Measurements from ENCODE around the gene GNL2.
"Not testable (repeated sequence)": the region's sequence is repeated elsewhere in the genome, so short reads cannot be mapped to it uniquely, and the experiment has no call there.

The GNL2 gene

DNA sequence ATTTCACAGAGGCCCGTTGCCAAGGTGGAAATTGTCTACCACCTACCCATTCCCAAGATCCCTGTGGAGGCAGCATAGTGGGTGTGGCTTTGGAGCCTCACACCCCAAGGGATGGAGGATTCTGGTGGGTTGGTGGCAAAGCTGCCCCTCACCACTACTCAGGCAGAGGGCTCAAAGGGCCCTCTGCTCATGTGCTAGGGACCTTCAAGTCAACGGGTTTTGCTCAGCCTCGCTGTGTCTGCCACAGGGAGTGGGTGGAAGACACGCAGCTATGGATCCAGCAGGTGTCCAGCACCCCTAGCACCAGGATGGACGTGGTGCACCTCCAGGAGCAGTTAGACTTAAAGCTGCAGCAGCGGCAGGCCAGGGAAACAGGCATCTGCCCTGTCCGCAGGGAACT lies 36.7 kb downstream of the GNL2 start:
- no peak for DNase-seq

DNA sequence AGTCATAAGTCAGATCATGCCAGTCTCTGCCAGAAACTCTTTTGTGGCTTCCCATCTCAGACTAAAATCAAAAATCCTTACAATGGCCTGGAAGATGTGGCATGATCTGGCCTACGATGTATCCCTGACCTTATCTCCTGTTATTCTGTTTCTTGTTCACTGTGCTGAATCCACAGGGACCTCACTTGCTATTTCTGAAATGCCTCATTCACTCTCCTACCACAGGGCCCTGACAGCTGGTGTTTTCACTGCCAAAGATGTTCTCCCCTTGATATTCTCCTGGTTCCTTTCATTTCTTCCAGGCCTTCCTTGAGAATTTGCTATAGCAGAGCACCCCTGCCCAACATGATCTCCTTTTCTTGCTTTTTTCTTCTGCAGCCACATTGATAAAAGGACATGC lies 37.3 kb downstream of the GNL2 start:
- no peak for DNase-seq

DNA sequence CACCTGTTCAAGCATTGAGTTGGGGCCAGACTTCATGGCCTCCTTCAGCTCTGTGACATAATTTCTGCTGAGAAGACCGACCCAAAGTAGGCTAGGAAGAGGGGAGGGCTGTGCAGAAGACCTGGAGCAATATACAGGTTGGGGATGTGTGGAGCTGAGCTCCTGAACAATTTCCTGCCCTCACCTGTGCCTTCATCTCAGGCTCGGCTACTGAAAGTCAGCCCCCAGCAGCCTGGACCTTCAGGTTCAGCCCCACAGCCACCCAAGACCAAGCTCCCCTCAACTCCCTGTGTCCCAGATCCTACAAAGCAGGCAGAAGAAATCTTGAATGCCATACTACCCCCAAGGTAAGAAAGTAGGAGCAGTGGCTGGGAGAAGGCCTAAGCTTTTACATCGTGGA lies 38.3 kb downstream of the GNL2 start:
- no peak for DNase-seq

DNA sequence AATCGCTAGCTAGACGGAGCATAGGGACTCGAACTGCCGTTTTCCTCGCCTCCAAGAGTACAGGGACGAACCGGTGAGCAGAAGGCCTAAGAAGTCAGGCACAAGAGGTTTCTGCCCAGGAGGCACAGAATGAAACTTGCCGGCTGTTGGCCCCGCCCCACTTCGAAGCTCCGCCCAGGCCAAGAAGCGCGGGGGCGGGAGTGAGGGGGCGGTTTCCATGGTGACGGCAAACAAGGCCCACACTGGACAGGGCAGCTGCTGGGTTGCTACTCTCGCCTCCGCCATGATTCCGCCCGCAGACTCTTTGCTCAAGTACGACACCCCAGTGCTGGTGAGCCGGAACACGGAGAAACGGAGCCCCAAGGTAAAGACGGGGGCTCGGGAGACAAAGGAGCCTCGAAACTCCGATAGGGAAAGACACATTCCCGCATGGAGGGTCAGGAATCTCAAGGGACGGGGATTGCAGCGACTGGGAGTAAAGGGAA lies 39.0 kb downstream of the GNL2 start, which contains the start of gene DNALI1:
DNALI1 (plus strand) TSS at position 229 of the 485 bp plus-strand sequence; CDS start at position 284, 55 bp downstream.
- DNase-seq, result peak; percentile 11

DNA sequence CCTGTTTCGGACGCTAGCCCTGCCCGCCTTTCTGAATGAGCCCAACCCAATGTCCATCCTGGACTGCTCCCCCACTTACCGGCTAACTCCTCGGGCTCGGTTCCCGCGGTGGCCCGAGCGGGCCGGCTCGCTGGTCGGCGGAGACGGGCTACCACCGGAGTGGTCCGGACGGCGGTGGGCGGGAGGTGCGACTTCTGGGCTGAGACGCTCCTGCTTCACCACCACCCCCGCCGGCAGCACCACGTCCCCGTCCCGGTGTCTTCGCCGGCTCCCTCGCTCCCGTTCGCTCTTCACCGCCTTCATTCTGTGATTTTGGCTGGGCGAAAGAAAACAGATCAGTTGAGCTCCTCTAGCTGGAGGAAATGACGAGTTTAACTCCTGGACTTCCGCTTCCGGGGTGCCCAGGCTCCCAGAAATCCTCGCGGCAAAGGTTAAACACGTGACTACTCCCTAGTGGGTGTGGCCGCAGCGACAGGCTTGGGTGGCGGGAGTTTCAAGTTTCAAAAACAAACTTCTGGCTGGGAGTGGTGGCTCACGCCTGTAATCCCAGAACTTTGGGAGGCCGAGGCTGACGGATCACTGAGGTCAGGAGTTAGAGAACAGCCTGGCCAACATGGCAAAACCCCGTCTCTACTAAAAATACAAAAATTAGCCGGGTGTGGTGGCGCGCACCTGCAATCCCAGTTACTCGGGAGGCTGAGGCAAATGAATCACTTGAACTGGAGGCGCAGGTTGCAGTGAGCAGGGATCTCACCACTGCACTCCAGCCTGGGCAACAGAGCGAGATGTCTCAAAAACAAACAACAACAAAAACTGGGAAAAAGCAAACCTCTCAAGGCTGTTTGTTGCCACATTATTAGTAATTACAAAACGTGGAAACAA lies 41.6 kb downstream of the GNL2 start, which contains the start of gene SNIP1:
SNIP1 (minus strand) TSS at position 367 of the 882 bp plus-strand sequence; CDS start at position 303, 64 bp downstream.
- DNase-seq, result peak; percentile 86

DNA sequence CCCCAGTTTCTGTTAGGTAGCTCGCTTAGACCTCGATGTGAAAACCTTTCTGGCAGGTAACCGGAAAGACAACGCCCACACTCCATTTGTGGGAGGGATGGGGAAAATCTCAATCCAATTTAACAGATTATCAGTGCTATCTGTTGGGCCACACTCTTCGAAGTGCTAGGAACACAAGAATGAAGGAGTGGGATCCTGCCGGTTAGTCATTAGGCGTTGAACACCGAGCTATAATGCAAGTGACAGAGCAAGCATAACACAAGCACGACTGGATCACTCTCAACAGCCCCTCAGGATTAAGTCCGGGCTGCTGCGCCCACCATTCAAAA lies 42.2 kb downstream of the GNL2 start:
- no peak for DNase-seq

DNA sequence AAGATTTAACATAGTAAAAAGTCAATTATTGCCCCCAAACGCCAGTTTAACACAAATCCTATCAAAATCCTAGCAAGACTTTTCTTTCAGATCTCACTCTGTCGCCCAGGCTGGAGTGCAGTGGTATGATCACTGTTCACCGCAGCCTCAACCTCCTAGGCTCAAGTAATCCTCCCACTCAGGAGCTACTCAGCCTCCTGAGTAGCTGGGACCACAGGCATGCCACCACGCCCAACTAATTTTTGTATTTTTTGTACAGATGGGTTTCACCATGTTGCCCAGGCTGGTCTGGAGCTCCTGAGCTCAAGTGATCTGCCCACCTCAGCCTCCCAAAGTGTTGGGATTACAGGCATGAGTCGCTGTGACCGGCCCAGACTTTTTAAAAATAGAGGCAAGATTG lies 46.4 kb downstream of the GNL2 start:
- DNase-seq, result no peak

DNA sequence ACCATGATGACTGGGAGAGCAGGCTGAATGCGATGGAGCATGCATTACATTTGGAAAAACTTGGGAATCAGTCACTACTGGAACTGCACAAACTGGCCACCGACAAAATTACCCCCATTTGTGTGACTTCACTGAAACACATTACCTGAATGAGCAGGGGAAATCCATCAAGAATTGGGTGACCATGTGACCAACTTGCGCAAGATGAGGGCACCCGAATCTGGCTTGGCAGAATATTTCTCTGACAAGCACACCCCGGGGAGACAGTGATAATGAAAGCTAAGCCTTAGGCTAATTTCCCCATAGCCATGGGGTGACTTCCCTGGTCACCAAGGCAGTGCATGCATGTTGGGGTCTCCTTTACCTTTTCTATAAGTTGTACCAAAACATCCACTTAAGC lies 50.7 kb downstream of the GNL2 start:
- no peak for DNase-seq

DNA sequence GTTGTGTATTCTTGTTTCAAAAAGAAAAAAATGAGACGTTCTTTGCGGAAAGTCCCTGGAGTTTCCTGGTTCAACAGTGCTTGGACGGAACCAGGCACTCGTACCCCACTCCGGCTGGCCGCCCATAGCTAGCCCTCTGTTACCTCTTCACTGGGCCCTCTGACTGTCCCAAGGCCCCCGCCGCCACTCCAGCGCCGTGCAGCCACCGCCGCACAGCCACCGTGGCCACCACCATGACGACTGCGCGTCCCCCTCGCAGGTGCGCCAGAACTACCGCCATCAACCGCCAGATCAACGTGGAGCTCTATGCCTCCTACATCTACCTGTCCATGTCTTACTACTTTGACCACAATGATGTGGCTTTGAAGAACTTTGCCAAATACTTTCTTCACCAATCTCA lies 51.2 kb downstream of the GNL2 start:
- DNase-seq, result no peak

DNA sequence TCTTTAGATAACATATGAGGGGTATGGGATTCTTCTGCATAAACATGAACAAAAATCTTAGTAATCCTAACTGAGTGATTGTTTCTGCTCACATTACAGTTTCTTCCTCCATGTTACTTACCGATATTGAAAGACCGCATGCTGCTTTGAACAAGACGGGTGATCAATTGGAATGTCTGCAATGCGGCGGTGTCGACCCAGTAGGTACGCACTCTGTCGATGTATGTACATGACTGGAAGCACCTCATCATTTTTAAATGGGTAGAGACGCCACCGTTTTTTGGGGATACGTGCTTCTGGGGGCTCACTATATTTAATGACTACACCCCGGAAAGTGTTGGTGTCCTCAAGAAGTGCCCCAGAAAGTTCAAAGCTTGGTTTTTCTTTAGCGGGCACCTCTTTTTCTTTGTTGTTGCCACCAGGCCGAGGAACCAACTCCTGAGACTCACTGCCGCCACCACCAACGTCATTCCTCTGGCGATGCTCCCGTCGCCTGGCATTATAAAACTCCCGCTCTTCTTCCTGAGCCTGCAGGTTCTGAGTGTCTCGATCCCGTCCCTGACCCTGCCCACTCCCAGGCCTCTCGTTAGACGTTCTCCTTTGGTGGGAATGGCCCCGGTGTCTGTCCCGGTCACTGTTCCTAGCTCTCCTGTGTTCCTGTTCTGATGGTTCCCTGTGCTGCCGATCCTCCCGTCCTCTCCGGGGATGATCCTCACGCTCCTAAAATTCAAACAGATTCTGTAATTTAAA lies 55.5 kb downstream of the GNL2 start:
- DNase-seq, result no peak

DNA sequence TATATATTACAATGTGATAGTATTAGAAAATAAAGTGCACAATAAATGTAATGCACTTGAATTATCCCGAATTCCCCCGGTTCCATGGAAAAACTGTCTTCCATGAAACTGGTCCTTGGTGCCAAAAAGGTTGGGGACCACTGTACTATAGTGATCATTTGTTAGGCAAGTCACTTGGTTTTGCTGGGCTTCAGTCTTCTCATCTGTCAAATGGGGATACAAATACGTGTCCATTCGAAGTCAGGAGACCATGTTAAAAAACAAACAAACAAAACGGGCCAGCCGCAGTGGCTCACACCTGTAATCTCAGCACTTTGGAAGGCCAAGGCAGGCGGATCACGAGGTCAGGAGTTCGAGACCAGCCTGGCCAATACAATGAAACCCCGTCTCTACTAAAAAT lies 56.6 kb downstream of the GNL2 start:
- DNase-seq, result not testable (repeated sequence)

DNA sequence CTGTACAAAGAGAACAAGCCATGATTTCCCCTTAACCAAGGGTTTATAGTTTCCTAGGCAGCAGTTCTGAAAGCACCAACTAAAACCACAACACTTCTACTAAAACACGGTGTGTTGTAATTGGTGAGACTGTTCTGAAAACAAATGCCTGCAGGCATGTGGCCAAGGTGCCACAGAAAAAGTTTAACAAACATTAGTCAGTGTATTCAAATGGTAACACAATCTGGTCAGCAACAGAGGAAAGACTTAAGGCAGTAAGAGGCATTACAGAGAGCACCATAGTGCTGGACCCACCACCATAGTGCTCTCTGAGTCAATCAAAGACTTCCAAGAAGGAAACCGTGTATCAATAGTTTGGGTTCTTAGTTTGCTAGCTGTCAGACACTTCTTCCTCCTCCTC lies 58.4 kb downstream of the GNL2 start:
- no peak for DNase-seq

DNA sequence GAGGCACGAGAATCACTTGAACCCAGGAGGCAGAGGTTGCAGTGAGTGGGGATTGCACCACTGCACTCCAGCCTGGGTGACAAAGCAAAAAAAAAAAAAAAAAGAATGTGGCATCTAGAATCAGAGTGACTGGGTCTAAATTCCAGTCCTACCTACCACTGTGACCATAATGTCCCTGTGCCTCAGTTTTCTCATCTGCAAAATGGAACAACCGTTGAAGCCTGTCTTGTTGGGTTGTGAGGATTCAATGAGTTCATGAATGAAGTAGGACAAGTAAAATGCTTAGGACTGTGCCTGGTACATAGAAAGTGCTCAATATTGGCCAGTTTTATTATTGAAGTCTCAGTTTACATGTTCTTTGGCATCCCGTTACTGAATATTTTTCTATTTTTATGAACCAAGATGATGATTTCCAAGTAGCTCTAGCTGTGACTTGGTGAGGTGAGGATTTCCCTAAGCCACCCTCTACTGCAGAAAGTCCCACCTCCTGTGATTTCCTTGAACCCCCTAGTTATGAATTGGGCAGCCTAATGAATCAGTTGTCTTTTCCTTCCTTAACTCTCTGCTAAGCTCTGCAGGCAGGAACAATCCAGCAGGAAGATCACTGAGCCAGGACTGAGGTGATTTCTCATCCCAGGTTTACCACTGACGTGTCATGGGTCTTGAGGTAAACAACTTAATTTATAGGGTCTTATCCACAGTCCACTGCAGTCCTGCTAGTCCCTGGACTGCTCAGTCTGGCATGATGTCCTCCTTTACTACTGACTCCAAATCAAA lies 62.2 kb downstream of the GNL2 start:
- no peak for DNase-seq

DNA sequence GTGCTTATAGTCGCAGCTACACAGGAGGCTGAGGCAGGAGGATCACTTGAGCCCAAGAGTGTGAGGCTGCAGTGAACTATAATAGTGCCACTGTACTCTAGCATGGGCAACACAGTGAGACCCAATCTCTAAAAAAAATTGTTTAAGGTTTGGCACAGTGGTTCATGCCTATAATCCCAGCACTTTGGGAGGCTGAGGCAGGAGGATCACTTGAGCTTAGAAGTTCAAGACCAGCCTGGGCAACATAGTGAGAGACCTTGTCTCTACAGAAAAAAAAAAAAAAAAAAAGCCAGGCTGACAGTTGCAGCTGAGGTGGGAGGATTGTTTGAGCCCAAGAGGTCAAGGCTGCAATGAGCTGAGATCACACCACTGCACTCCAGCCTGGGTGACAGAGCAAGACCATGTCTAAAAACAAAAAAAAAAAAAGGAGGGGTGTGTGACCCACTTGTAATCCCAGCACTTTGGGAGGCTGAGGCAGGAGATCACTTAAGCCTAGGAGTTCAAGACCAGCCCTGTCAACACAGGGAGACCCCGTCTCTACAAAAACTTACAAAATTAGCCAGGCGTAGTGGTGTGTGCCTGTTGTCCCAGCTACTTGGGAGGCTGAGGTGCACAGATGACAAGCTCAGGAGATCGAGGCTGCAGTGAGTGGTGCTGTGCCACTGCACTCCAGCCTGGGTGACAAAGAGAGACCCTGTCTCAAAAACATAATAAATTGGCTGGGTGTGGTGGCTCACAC lies 63.1 kb downstream of the GNL2 start:
- not testable (repeated sequence) for DNase-seq

DNA sequence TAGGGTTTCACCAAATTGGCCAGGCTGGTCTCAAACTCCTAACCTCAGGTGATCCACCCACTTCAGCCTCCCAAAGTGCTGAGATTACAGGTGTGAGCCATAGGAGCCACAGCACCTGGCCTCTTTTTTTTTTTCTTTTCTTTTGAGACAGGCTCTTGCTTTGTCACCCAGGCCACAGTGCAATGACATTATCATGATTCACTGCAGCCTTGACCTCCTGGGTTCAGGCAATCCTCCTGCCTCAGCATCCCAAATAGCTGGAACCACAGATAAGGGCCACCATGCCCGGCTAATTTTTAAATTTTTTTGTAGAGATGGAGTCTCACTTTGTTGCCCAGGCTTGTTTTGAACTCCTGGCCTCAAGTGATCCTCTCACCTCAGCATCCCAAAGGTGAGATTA lies 65.8 kb downstream of the GNL2 start:
- not testable (repeated sequence) for DNase-seq

DNA sequence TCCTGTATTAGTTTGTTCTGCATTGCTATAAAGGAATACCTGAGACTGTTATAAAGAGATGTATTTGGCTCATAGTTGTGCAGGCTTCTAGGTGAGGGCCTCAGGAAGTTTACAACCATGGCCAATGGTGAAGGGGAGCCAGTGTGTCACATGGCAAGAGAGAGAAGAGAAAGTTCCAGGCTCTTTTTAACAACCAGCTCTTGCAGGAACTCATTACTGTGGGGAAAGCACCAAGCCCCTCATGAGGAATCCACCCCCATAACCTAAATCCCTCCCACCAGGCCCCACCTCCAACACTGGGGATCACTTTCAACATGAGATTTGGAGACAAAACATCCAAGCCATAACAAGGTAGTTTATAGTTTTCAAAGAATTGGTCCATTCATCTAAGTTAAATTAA lies 76.1 kb downstream of the GNL2 start:
- DNase-seq, result no peak

DNA sequence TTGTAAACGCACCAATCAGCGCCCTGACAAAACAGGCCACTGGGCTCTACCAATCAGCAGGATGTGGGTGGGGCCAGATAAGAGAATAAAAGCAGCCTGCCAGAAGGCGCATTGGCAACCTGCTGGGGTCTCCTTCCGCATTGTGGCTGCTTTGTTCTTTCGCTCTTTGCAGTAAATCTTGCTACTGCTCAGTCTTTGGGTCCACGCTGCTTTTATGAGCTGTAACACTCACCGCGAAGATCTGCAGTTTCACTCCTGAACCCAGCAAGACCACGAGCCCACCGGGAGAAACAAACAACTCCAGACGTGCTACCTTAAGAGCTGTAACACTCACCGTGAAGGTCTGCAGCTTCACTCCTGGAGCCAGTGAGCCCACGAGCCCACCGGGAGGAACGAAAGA lies 76.8 kb downstream of the GNL2 start:
- peak; percentile 13 for DNase-seq

DNA sequence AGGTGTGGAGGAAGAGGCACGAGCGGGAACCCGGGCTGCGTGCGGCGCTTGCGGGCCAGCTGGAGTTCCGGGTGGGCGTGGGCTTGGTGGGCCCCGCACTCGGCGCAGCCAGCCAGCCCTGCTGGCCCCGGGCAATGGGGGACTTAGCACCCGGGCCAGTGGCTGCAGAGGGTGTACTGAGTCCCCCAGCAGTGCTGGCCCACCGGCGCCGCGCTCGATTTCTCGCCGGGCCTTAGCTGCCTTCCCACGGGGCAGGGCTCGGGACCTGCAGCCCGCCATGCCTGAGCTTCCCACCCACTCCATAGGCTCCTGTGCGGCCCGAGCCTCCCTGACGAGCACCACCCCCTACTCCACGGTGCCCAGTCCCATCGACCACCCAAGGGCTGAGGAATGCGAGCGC lies 77.5 kb downstream of the GNL2 start:
- not testable (repeated sequence) for DNase-seq

DNA sequence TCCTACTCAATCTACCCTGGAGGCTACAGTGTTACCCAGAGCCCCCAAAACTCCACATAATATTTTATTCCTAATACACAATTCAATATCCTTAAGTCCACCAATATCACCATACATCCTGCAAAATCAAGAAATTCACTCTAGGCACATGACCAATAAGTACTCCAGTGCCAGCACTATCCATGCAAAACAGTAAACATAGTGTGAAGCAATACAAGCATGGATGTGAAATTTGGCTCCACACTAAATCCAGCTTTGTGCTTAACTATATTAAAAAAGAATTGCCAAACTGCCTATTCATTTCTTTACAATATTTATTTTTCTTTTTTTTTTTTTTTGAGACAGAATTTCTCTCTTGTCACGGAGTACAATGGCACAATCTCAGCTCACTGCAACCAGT lies 78.2 kb downstream of the GNL2 start:
- no peak for DNase-seq
